GM19328 (cell line): Measurements from ENCODE around the gene TNRC6C.
A peak's percentile ranks its signal among the peaks of the same experiment; 100 is the strongest.
"Not testable (repeated sequence)": the region's sequence is repeated elsewhere in the genome, so short reads cannot be mapped to it uniquely, and the experiment has no call there.

Experiments
- ATAC-seq: cut with Tn5 transposase; IDR thresholded peaks from one replicate; pipeline ENCODE4 v1.9.1; 2021; ENCODE audit warnings: mild to moderate bottlenecking, moderate library complexity; ENCODE audit not compliant: unreplicated experiment

The TNRC6C gene

GRCh38 chr17:78133971-78134898, 175.7 kb downstream of the TNRC6C start:
- ATAC-seq = no peak

DNA sequence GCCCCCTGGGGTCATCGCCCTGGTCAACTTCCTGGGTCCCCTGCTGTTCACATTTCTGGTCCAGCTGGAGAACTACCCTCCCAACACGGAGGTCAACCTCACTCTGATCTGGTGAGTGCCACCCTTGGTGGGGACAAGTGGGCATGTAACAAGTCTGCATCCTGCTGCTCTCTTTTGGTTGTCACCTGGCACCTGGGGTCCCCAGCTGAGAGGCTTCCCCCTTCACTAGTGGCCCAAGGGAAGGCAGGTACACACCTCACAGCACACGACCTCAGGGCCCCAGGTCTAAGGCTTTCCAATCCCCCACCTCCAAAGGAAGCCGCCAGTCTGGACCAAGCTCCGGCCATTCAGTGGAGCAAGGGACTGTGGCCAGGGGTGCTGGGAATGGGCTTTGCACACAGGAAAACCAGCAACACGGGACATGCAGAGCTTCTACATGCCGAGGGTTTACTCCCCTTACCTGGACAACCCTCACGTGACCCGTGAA, 176.4 kb downstream of the TNRC6C start:
- ATAC-seq = no peak

GRCh38 chr17:78135858-78136500, 177.5 kb downstream of the TNRC6C start:
- no peak for ATAC-seq

DNA sequence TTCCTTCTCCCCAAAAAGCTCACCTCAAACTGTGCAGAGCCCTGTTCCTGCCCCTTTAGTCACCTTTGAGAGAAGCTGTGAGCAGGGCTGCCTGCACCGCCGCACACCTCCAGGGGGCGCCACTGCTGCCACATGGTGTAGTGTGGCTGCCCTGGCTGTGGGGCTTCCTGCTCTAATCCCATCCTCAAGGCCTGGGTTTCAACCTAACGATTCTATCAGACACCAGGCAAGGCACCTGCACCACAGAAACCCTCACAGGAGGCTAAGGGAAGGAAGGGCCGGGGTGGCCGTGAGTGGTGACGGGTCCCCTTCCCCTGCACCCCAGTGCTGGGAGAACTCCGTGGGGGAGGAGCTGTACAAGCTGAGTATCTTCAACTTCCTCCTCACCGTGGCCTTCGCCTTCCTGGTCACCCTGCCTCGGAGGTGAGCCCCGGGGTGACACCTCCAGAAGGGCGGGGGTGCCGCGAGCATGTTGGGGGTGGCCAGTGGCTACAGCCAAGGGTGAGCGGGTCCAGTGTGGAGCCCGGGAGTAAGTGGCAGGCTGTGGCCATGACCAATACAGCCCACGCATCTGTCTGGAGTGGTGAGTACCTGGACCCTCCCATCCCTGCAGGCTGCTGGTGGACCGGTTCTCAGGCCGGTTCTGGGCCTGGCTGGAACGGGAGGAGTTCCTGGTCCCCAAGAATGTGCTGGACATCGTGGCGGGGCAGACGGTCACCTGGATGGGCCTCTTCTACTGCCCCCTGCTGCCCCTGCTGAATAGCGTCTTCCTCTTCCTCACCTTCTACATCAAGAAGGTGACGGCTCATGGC, 179.1 kb downstream of the TNRC6C start:
- no peak for ATAC-seq

GRCh38 chr17:78138204-78139060, 179.9 kb downstream of the TNRC6C start:
- no peak for ATAC-seq

- ATAC-seq = not testable (repeated sequence)
Observed at GRCh38 chr17:78139861-78140168, 181.3 kb downstream of the TNRC6C start.

- peak; percentile 65 for ATAC-seq
Observed at GRCh38 chr17:78140169-78141051, 181.9 kb downstream of the TNRC6C start.

DNA sequence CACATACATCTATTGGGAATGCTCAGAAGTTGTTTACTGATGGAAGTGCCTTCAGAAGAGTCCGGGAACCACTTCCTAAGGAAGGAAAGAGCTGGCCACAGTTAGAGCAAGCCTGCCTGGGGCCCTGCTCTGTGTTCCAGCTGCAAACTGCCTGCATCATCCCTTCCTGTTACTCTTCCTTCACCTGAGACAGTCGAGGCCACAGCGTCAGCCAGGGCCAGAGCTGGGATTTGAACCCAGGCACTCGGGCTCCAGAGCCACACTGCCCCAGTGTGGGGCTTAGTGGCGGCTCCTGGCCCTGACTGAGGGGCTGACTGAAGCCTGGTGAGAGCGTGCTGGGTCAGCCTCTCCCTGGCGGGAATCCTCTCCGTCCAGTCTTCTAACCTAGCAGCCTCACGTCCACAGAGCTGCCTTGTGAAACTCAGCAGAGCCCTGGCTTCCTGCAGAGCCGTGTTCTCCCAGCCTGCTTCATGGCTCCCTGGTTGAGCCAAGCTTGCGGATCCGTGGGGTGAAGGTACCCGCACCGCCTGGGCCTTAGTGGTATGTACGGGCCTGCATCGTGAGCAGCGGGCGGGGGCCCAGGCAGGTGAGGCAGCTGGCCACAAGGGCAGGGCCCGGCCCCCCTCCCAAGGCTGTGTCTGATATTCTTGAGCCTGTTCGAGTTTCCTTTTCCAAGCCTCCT, 183.1 kb downstream of the TNRC6C start:
- ATAC-seq = no peak

- ATAC-seq = no peak
Observed at GRCh38 chr17:78142119-78142861, 183.8 kb downstream of the TNRC6C start.

- ATAC-seq = no peak
Observed at GRCh38 chr17:78143214-78144146, 185.0 kb downstream of the TNRC6C start.

- no peak for ATAC-seq
Observed at GRCh38 chr17:78144147-78144719, 185.7 kb downstream of the TNRC6C start.

DNA sequence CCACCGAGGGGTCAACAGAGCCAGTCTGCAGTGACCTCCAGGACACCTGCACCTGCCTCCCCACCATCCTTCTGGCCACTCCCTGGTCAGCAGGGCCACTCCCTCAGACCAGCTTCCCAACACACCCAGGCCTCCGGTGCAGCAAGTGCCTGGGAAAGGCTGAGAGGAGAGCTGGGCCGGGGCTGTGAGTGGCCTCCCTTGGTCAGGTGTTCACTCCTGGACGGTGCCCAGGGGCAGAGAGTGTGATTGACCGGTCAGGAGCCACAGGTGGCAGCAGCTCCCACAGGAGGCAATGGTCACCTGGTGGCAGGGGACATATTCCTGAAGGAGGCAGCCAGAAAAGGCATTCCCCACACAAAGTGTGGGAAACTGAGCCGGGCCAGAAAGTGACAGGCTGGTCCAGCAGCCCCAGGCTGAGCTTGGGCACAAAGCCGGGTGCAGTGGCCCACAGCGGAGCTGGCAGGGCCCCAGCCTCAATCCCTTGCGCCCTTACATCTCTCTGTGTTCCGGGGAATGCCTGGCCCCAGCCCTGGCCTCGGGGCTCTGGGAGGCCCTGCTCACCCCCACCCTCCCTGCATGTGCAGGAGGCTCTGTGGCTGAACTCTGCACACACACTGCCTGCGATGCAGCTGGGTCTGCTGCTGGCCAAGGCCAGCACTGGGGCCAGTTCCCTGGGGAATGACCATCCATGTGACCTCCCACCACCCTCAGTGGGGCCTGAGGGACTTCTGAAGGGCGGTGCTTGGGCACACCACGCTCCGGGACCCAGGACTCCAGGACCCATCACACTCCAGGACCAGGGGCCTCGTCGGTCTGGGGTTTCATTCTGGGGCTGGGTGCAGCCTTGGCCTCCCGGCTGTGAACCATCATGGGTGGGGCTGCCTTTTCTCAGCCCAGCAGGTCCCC, 186.5 kb downstream of the TNRC6C start:
- ATAC-seq = no peak

- no peak for ATAC-seq
Observed at GRCh38 chr17:78146471-78146869, 188.0 kb downstream of the TNRC6C start.

DNA sequence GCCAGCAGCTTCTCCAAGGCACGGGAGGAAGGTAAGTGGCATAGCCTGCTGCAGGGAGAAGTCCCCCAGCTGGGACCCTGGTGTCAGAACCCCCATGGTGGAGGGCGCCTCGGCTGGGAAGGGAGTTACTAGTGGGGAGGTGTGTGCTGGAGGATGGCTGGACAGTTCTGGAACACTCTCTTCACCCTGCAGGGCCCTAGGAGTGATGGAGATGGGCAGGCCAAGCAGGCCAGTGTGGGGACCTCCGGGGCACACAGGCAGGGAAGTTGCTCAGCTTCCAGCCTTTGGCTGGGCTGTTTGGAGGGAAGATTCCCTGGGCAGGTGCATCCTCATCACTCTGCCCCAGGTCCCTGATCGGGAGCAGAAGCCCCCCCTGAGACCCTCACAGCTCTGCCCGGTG, 188.4 kb downstream of the TNRC6C start:
- ATAC-seq = no peak

GRCh38 chr17:78147315-78147998, 189.0 kb downstream of the TNRC6C start:
- ATAC-seq = no peak
